Stimulated activated CD4-positive, alpha-beta T cell treated with anti-CD3 and anti-CD28 coated beads, Interleukin-1b, Interleukin-23, amount 100 ng/mL, for 48 hours (primary cell): ENCODE data around the gene ACTN4.

ENCODE experiments used
- DNase-seq: peaks from one replicate; pipeline ENCODE4 v3.0.0-alpha.2; 2020

The ACTN4 gene

DNA sequence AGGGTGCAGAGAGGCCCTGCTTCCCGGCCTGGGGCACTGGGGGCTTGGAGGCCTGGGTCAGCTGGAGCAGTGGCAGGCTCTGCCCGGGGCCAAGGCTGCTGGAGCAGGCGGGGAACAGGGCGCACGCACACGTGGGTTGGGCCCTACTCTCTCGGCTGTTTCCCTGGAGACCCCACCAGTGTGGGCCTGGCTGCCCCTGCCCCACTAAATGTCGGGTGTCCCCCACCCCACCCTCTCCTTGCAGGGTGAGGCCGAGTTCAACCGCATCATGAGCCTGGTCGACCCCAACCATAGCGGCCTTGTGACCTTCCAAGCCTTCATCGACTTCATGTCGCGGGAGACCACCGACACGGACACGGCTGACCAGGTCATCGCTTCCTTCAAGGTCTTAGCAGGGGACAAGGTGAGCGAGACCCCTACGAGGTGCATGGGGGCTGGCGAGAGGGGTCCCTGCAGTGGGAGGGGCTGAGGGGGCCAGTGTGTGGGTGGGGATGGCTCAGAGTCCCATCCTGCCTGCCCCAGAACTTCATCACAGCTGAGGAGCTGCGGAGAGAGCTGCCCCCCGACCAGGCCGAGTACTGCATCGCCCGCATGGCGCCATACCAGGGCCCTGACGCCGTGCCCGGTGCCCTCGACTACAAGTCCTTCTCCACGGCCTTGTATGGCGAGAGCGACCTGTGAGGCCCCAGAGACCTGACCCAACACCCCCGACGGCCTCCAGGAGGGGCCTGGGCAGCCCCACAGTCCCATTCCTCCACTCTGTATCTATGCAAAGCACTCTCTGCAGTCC, 81.5 kb downstream of the ACTN4 start:
- DNase-seq: no peak

GRCh38 chr19:38729653-38730469, 82.4 kb downstream of the ACTN4 start:
- DNase-seq: peak; percentile 79

DNA sequence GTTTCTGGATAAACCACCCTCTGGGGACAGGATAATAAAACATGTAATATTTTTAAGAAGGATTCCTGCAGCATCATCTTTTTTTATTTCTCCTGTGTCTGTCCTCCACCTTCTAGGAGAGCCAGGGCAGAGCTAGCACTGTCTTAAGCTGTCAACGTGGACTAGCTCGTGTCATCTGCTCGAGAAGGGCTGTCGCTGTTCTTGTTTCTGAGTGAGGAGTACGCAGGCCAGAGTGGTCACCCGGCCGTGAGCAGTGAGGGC, 83.0 kb downstream of the ACTN4 start:
- no peak for DNase-seq

GRCh38 chr19:38730731-38731589, 83.5 kb downstream of the ACTN4 start:
- no peak for DNase-seq

DNA sequence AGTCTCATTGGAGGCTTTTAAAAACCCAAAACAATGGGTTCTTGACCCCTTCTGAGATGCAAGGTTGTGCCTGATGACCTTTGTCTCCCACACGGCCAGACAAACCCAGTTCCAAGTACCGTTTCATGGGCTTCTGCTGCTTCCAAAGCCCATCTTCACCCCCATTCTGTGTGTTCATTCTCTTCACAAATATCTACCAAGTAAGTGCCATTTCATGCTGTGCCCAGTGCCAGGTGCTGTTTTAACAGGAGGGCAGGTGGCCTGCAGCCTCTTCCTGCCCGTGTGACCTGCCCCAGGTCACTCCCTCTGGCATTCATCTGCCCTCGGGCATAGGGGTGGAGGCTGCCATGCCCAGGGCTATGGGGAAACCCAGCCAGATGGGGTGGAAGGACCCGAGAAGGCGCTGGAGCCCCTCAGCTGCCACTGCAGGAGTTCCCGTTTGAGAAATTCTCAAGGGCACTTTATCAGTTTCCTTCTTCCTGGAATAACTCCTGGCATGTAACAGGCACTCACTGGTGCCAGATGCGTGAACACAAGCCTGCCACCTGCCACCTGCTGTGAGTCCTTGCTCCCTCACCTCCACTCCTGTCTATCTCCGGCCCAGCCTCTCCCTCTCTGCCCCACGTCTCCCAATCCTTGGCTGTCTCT, 84.3 kb downstream of the ACTN4 start:
- no peak for DNase-seq

- DNase-seq: no peak
Measured at GRCh38 chr19:38733241-38733492, 85.7 kb downstream of the ACTN4 start.

DNA sequence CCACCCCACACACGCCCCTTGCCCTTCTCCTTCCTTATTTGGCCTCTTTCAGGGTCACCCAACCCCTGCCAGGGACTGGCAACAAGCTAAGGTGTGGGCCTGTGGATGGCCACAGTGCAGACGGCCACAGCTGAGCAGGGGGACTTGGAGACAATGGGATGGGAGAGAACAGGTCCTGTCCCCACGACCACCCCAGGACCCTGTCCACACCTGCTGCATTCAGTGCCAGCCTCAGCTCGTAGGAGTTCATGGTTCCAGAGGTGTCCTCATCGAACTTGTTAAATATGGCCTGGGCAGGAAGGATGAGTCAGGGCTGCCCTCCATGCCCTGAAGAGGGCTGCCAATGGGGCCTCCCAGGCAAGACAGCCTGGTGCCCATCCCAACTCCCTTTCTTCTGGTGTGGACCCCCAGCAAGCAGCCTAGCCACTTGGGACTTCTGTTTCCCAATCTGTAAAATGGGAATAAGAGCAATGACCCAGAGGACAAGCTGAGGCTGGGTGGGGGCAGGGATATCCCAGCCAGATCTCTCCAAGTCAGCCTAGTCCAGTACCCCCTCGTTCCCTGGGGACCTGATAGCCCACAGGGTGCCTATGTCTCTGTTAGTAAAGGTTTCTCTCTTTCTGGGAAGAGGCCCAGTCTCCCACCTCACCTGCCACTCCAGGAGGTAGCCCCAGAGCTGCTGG, 86.2 kb downstream of the ACTN4 start:
- DNase-seq: no peak

- DNase-seq: no peak
Measured at GRCh38 chr19:38734176-38734425, 86.7 kb downstream of the ACTN4 start.

DNA sequence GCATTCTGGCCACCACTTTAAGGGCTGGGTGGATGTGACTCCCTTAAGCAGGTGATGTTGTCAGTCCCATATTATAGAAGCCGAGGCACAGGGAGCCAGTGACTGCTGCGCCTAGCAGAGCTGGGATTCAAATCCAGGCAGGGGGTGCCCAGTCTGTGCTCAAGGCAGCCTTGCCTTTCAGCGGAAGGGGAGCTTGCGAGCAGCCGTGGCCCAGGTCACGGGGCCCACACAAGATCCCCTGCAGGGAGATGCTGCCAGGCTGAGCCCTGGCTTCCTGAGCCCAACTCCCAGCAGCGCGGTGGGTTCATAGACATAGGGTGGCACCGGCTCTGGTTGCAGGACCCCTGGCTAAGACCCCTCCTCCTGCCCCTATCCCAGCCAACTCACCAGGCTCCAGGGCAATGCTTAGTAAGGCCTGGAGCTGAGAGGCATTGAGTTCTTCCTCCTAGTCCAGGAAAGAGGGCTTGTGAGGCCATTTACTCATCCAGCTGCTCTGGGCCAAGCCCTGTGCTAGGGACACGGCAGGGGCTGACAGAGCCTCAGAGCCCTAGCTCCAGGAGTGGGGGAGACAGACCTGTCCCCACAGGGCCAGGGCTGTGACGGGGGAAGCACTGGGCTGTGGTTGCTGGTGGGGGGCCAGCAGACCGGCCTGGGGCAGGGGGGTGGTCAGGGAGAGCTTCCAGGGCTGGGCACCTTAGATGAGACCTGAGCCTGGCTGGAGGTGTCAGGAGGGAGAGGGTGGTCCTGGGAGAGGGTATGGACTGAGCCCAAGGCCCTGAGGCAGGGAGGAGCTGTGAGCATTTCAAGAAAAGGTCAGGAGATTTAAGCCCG, 87.2 kb downstream of the ACTN4 start:
- DNase-seq: no peak

DNA sequence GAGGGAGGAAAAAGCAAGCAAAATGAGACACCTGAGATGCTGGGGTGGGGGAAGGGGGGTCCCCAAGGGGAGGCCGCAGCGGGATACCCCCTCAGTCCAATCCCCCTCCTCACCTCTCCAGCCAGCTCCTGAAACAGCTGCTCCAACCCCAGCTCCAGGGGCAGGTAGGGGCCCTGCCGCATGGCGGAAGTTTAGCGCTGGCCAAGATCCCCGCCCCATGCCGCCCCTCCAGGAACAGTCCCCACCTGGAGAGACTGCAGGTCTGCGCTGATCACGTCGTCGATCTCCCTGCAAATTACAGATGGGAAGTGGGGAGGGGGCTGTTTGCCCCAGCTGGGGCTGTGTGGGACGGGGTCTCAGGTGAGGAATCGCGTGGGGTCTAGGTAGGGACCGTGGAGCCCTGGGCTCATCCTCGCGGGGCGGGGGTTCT, 87.8 kb downstream of the ACTN4 start:
- DNase-seq: peak; percentile 16

DNA sequence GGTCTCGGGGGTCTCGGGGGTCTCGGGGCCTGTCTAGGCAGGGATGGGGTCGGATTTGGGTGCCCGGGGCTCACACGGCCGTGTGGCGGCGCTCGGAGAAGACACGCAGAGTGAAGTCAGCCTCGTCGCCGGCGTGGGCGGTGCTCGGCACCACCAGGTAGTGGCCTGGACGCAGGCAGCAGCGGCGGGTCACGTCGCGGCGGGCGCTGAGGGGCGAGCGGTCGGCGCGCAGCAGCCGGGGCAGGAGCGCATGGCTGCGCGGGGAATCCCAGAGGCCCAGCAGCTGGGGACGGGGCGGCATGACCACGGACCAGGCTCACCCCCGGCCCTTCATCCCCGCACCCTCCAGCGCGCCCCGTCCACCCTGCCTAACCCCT, 88.6 kb downstream of the ACTN4 start:
- peak; percentile 58 for DNase-seq

DNA sequence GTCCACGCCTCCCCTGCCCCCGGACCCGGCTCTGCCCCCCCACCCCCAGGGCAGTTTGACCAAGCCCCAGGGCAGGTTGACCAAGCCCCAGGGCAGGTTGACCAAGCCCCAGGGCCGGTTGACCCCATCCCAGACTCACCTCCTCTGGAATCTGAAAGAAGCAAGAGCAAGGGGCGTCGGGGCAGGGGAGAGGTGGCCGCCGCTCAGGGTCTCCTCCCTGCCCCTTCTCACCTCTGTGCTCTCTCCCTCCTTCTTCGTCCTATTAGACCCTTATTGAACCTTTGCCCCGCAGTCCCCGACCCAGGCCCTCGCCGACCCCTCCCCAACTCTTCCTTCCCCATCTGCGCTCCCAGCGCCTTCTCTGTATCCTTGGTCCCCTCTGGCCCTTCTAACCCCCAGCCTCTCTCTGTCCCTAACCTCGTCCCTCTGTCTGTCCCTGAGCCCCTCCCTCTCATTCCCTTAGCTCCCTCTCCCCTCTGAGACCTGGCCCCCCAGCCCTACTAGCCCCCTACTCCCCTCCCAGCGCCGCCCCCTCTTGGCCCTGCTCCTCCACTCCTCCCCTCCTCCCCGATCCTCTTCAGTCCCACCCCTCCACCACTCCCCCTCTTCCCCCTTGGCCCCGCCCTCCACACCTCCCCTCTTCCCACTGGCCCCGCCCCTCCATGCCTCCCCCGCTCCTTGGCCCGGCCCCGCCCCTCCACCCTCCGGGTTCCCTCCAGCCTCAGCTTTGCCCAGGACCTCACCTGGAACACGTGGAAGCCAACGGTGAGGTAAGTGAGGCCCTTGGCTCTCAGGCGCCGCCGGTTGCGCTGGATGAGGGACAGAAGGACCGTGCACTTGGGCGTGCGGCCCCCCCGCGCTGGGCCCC, 89.2 kb downstream of the ACTN4 start:
- peak; percentile 76 for DNase-seq

DNA sequence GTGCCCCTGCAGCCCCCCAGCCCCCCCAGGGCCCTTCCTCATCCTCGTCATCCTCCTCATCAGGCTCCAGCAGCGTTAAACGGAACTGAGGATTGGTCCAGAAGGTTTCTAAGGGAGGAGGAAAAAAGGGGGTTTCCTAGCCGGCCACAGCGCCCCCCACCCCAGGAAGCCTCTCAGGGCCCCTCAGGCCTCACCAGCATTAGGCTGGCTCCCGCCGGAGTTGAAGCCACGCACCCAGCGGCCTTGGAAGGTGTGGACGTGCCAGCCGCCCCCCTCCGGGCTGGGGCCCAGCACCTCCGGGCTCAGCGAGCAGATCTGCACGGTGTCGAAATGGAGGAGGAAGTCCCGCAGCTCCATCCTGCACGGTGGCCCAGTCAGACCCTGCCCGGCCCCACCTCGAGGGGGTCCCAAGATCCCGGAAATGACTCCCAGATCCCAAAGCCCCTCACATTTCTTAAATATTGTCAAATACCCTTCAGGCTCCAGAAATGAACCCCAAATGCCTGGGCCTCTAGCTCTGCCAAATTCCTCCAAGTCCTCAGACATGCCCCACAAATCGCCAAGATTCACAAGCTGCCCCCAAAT, 89.9 kb downstream of the ACTN4 start:
- no peak for DNase-seq

DNA sequence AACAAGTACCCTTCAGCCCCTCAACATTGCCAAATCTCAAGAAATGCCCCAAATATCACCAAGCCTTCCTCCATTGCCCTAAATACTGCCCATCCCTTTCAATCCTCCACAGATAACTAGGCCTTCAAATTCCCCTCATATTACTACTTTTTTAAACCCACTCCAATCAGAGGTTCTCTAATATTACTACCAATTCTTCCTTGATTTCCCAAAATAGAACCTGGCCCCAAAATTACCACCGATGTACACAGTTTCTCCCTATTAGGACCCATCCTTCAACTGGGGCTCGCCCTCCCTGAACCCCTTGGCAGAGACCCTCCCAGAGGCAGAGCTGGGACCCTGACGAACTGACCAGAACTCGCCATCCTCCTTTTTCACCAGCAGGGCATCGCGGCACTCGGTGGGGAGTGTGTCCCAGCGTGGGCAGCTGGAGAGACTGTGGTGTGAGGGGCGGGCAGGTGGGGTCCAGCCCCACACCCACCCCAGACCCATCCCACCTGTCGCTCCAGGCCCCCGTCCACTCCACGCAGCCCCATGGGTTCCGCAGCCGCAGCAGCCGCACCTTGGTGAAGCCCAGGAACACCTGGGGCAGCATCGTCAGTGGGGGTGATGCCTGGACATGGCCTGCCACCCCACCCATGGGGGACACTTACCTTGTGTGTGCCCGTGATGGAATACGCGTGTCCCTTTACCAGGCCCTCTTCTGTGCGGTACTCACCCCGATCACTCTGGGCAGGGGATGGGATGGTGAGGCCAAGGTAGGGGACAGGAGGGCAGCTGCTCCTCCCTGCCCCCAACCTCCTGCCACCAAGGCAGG, 90.7 kb downstream of the ACTN4 start:
- no peak for DNase-seq

- DNase-seq: no peak
Measured at GRCh38 chr19:38739440-38740256, 92.2 kb downstream of the ACTN4 start.

GRCh38 chr19:38740257-38740592, 92.8 kb downstream of the ACTN4 start:
- DNase-seq: no peak

GRCh38 chr19:38740932-38741331, 93.5 kb downstream of the ACTN4 start:
- DNase-seq: no peak

GRCh38 chr19:38741670-38742069, 94.2 kb downstream of the ACTN4 start:
- DNase-seq: no peak

GRCh38 chr19:38742296-38742695, 94.8 kb downstream of the ACTN4 start:
- no peak for DNase-seq
